Stimulated activated CD8-positive, alpha-beta memory T cell treated with anti-CD3 and anti-CD28 coated beads, Interleukin-15, amount 100 ng/mL, for 24 hours (primary cell): Measurements from ENCODE around the gene CHST3.

Source experiments
- DNase-seq: peaks from one replicate; pipeline ENCODE4 v3.0.0-alpha.2; 2020; ENCODE audit warnings: low read depth

Gene CHST3

DNA sequence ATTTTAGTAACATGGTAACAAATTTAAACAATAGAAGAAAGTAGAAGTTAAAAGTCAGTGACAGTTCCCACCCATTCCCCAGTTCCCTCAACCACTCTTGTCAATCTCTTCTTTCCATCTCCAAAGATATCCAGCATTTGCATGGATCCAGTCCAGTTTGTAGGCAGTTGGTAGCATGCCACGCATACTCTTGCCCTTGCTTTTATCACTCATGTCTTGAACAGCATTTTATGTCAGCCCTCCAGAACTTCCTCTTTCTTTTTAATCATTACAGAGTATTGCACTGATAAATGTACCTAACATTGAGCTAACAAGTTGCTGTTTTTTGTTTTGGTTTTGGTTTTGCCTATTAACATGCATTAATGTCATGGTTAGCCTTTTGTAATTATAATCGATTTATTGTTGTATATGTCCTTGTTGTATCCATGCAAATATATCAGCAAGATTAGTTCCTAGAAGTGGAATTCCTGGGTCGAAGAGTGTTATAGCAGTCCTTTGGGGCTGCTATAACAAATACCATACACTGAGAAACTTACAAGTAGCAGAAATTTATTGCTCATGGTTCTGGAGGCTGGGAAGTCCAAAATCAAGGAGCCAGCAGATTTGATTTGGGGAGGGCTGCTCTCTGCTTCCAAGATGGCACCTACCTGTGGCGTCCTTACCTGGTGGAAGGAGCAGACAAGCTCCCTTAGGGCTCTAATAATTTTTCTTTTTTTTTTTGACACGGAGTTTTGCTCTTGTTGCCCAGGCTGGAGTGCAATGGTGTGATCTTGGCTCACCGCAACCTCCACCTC, 25.7 kb downstream of the CHST3 start:
- DNase-seq, result no peak

DNA sequence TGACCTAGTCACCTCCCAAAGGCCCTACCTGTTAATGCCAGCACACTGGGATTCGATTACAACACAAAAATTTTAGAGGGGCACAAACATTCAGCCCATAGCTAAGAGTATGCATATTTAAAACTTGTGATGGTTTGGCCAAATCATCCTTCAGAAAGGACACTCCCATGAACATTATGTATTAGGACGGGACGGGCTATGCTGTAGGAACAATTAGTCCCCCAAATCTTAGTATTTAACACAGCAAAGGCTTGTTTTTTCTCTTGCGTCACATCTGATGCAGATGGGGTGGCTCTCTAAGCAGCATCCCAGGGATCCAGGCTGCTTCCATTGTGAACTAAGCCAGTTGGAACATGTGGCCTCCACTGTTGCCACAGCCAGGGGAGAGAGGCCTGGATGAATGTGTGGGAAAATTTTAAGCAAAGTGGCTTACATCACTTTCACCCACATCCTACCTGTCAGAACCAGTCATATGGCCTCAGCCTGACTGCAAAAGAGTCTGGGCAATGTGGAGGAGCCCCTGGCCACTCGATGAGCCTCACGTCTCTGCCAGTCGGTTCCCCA, 26.6 kb downstream of the CHST3 start:
- no peak for DNase-seq

DNA sequence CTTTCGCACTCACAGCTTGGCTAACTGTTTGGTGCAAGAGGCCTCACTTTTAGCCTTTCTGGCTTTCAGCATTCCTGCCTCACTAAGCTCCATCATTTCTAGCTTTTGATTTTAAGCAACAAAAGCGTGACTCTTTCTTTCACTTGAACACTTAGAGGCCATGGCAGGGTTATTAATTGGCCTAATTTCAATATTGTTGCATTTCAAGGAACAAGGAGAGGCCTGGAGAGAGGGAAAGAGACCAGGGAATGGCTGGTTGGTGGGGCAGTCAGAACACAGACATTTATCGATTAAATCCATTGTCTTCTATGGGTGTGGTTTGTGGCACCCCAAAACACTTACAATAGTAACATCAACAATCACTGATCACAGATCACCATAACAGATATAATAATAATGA, 31.3 kb downstream of the CHST3 start:
- DNase-seq, result no peak

DNA sequence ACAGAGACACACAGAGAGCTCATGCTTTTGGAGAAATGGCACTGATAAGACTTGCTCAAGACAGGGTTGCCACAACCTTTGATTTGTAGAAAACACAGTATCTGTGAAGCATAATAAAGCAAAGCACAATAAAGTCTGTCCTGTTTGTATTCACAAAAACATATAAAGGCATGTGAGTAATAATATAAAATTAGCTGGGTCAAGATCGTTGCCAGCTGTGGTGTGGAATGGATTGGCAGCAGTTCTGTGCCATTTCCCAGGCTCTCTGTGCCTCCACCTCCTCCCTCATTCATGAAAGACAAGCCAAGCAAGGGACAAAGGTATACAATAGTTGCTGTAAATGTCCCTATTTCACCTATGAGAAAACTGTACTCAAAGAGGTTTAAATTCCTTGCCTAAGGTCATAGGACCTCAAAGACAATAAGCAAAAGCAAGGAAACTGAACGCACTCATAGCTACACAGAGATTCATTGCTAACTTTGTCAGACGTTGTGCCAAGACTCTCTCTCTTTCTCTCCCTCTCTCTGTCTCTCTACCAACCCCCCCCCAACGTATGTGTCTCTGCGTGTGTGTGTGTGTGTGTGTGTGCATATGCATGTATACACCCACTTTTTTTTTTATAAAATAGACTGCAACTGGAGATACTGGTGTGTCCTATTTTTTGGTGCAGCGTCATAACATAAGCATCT, 31.8 kb downstream of the CHST3 start:
- no peak for DNase-seq

DNA sequence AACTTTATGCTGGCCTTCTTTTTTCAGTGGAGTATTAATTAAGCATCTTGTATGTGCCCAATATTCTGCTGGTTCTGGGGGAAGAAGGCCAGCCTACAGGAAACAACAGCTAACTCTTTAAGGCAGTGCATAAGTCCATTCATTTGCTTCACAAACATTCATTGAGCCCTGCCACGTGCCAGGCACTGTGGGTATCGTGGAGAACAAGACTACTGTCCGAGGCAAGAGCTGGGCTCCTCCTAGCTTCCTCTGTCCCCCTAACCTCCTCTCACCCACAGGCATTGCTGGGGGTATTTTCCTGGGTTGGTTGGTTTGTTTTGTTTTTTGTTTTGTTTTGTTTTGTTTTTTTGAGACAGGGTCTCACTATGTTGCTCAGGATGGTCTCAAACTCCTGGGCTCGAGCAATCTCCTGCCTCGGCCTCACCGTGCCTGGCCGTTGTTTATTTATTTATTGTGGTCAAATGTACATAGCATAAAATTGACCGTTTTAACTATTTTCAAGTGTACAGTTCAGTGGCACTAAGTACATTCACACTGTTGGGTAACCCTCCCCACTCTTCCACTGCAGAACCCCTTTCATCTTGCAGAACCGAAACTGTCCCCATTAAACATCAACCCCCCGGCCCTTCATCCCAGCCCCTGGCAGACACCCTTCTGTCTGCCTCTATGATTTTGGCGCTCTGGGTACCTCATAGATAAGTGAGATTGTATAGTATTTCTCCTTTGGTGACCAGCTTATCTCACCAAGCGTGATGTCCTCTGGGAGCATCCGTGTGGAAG, 32.6 kb downstream of the CHST3 start:
- no peak for DNase-seq

DNA sequence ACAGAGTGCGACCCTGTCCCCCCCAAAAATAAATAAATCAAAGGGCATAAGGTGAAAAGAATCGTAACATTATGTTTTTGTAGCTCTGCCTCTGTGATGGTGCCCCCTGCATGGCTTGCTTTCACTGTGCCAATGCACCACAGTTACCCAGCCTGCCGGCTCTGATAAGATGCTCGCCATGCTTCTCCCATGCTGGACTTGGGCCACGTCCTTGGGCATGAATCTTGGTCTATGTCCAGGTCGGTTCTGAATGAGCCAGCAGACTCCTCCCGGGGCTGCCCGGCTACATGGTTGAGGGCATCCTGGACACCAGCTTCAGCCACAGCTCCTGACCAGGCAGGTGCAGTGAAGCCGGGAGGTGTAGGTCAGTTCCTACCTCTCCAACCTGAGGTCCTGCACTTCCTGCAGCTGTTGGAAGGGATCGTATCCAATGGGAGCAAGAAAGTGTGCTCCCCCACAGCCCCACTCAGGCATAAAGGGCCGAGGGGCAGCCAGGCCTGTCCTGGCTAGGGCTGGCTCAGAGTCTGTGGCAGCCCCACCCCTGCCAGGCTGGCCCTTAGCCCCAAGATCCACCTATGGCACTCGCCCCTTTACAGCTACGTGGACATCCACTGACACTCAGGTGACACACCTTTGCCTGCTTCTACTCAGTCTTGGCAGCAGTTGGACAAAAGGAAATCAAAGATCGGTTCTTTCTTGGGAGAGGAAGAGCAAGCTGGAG, 34.1 kb downstream of the CHST3 start:
- no peak for DNase-seq

DNA sequence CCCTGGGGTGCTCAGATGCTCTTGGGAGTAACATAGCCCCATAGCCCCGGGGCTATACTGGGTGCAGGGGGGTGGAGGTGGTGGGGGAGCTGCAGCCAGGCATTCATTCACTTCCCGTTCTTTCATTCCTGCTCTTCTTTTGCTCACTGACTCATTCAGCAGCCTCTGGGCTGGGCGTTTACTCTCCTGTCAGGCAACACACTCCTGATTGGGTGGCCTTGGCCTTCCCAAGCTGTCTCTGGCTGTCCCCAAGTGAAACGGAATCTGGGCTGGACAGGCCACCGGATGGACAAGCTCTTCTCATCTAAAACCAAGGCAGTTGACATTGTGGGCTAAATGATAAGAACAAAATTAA, 34.6 kb downstream of the CHST3 start:
- no peak for DNase-seq

DNA sequence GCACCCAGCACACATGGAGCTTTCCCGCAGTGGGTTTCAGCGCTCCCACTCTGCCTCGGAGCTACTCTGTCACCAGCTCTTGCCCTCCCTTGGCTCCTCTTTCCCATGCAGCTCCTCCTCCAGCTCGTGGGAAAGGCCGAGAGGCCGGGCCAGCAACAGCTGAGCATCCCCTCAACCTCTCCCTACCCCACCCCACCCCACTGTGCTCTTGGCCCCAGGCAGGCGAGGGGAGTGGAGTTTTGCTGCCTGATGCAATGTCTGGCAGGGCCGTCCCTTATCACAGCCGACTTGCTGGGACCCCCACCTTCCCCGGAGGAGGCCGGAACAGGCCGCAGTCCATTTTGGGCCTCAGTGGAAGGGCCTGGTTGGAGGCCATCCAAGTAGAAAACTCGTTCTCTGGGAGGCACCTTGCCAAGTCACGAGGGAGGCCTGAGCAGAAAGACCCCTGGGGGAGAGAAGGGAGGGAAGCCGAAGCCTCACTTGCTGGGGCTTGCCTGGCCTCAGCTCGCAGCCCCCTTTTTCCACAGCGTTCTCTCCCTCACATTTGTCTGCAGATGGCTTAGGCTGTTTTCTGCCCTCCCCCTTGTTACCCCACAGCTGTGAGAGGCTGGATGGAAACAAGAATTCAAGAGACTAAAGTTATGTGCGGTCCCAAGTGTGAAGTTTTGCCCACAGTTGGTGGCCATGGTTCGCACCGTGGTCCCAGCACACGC, 35.3 kb downstream of the CHST3 start:
- DNase-seq, result no peak

DNA sequence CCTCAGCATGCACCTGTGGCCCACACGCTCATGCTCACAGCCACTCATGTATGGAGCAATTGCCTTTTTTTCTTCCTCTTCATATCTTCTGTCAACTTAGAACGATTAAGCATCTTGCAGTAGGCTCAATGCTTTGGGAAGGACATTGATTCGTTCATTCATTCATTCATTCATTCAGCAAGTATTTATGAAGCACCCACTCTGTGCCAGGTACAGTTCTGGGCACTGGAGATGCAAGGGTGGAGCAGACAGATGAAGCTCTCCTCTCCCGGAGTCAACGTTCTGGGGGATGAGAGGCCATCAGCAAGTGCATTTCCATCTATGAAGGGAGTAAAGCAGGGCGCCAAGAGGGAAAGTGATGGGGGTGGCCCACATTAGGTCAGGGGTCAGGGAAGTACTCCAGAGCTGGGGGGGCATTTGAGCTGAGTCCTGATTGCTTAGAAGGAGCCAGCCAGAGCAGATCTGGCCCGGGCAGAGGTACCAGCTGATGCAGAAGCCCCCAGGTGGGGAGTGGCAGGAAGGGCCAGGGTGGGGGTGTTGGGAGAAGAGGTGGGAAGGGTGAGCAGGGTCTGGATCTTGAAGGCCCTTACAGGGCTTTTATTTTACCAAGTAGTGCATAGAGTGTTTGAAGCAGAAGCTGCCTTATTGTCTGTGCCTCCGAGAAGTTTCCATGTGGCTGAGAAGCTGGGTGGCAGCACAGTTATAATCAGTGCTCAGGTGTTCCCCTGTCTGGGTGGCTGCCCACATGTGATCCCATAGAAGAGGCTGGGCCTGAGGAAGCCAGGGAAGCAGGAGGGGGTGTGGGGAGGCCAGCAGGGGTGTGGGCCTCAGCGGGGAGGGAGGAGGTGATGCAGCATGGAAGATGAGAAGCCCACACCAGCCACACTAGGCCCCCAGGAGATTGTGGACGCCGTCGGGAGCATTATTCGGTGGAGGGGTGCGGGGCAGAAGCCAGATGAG, 36.2 kb downstream of the CHST3 start:
- DNase-seq, result no peak

DNA sequence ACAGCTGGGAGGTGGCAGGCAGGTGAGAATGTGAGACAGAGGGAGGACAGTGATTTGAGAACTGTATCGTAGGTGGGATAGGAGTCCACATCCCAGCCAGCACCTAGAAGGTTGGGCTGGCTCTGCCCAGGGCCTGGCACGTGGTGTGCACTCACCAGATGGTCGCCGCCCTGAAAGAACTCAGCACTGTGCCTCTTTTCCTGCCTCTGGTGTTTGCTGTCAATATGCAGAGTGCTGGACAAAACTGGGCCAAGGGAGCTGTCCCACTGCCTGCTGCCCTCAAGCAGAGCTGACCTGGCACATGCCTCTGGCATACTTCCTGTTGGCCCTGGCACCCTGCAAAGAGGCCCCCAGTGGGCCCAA, 36.8 kb downstream of the CHST3 start:
- no peak for DNase-seq

DNA sequence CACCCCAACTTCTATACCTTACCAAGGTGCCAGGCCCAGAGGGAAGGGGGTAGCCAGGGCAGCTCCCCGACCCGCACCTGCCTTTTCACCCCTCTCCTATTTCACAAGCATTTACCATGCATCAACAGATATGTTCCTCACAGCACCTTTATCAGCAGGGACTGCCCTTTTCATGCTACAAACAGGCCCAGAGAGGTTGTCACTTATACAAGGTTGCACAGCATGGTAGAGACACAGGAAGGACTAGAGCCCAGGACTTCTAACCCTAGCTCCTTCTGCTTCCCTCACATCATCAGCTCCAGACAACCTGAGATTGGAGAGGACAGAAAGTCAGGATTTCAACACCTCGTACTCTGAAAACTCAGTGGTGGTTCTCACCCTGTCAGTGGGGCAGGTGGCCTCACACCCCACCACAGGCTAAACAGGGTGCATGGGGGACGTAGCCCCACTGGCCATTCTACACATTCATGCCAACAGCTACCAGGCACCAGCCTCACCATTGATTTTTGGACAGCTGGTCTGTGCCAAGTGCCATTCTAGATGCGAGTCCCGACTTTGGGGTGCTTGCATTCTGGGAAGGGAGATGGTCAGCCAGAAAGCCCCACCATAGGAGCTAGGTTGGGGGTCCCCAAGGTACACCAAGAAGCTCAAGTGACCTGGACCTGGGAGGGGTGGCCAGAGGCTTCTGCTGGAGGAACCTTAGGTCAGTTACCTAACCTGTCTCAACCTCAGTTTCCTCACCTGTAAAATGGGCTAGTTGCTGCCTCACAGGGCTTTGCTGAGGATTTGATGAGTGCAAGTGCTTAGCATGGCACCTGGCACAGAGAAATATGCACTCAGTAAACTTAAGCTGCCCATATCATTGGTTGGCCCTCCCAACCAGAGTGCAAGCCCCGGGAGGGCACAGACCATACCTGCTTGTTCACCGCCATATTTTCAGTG, 38.4 kb downstream of the CHST3 start:
- no peak for DNase-seq

DNA sequence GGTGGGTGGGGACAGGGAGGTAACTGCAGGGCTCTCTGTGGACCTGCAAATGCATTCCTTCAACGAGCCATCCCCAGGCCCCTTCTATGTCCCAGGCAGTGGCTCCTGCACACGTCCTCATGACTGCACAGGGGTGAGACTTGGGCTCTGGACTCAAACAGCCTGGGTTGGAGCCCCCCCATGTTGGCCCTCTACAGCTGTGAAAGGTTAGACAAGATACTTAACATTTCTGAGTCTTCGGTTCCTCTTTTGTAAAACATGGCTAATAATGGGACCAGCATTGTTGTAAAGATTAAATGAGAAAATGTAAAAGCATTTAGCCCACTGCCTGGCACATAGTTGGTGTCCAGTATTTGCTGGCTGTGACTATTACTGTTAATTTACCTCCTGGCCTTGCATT, 41.8 kb downstream of the CHST3 start:
- no peak for DNase-seq

DNA sequence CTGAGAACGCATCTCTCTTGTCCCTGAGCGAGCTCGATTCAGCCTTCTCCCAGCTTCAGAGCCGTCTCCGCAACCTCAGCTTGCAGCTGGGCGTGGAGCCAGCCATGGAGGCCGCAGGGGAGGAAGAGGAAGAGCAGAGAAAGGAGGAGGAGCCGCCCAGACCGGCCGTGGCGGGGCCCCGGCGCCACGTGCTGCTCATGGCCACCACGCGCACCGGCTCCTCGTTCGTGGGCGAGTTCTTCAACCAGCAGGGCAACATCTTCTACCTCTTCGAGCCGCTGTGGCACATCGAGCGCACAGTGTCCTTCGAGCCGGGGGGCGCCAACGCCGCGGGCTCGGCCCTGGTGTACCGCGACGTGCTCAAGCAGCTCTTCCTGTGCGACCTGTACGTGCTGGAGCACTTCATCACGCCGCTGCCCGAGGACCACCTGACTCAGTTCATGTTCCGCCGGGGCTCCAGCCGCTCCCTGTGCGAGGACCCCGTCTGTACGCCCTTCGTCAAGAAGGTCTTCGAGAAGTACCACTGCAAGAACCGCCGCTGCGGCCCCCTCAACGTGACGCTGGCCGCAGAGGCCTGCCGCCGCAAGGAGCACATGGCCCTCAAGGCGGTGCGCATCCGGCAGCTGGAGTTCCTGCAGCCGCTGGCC, 43.2 kb downstream of the CHST3 start:
- no peak for DNase-seq

DNA sequence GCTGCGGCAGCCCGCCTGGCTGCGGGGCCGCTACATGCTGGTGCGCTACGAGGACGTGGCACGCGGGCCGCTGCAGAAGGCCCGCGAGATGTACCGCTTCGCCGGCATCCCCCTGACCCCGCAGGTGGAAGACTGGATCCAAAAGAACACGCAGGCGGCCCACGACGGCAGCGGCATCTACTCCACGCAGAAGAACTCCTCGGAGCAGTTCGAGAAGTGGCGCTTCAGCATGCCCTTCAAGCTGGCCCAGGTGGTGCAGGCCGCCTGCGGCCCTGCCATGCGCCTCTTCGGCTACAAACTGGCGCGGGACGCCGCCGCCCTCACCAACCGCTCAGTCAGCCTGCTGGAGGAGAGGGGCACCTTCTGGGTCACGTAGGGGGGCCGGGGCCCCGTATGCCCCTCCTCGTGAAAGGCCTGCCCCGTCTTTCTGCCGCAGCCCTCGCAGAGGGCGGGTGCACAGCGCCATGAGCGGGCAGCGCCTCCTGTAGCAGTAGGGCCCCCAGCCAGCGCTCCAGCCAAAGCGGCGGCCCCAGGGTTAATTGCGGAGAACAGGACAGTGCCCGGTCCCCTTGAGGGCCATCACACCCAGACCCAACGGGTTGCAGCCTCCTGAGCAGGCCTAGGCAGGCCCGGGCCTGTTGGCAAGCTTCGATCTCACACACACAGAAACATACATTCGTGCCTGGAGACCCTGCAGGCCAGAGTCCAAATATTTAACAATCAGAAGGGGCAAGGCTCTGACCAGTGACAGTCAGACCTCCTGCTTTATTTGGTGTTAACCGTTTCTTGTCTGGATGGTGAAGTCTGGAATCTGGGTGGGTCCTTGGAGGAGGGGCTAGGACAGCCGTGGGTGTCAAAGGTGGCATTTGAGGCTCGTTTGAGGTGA, 44.1 kb downstream of the CHST3 start:
- no peak for DNase-seq

DNA sequence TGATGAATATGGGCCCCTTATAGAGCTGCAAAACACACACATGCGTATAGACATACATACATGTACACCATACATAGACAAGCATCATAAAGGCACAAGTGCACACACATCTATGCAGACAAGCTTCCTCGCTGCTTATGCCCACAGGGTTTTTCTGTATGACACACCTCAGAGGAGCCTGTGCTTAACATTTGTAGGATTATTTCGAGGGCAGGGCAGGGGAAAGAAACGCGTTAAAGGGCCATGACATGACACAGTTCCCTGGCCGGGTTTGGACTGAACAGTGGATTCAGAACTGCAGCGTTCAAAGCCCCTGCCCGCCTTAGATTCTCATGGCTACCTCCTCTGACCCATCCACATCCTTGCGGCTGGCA, 44.8 kb downstream of the CHST3 start:
- no peak for DNase-seq

DNA sequence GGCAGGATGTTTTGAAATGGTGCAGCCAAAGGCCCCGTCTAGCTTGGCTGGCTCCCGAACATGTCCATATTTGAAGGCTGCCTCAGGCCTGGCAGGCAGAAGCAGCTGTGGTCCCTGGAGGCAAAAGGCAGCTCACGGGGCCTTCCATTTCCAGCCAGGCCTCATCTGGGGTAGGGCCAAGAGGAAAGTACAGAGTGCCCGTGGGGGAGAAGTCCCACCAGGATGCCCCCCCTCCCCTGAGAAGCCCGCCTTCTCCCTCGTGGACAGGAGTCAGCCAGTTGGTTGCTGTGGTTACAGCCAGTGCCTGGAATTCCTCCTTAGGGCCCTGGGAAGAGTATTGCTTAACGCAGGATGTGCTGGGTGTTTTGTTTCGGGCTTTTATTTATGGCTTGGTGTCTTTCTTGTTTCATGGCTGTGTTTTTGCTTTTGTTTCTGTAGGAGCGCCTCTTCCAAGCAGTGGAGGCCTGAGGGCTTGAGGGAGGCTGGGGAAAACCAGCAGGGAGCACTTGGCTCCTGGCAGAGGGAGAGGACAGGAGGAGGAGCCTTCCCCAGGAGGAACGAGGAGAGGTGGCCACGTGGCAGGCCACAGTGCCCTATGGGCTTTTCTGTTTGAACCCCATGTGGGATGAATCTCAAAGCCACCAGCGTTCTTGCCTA, 45.4 kb downstream of the CHST3 start:
- DNase-seq, result no peak
